Suprapubic skin (tissue), 4 donors: ENCODE results near the gene NSF.

ENCODE experiments used
- EP300 ChIP-seq: sonication (generic); formaldehyde crosslinking; IDR thresholded peaks from one replicate; pipeline ENCODE4 v1.6.1; 2017; ENCODE audit warnings: antibody characterized with exemption
- POLR2A ChIP-seq, 2 donors: fragments of 450-650 bp; IDR thresholded peaks; one replicate each; pipeline ENCODE4 v1.6.1; 2017; ENCODE audit warnings: antibody characterized with exemption in 2 of 2, mild to moderate bottlenecking in 2 of 2, moderate library complexity in 2 of 2
- POLR2AphosphoS5 ChIP-seq, 3 donors: sonication (generic); formaldehyde crosslinking; IDR thresholded peaks; one replicate each; pipeline ENCODE4 v1.6.1; 2017; ENCODE audit warnings: antibody characterized with exemption in 3 of 3
- TF ChIP-seq, protein P1 (sequence below), 2 donors: fragments of 200-600 bp in 1 of 2; fragments of 450-650 bp in 1 of 2; sonication (generic) in 1 of 2; IDR thresholded peaks; one replicate each; pipeline ENCODE4 v1.5.1; 2016 to 2019; ENCODE audit warnings: antibody characterized with exemption in 2 of 2, mild to moderate bottlenecking in 1 of 2, moderate library complexity in 1 of 2

DNA sequence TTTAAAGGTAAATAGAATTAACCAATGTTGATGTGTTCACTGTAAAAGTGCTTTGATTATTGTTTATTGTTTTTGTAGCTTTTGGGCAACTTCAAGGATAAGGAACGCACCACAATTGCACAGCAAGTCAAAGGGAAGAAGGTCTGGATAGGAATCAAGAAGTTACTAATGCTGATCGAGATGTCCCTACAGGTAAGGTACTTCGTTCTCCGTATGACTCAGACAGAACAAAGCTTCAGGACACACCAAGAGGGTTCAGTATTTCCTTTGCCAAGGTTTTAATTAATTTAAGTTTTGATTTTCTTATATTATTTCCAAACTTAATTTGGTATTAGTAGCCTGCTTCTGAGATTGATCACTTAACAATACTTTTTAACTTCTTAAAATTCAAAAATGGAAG, 161.0 kb downstream of the NSF start:
- TF ChIP-seq POLR2AphosphoS5 (IDR thresholded peaks at IDR 0.05): no peak
- no peak for TF ChIP-seq POLR2A (IDR thresholded peaks at IDR 0.05)
- TF ChIP-seq, protein P1, sequence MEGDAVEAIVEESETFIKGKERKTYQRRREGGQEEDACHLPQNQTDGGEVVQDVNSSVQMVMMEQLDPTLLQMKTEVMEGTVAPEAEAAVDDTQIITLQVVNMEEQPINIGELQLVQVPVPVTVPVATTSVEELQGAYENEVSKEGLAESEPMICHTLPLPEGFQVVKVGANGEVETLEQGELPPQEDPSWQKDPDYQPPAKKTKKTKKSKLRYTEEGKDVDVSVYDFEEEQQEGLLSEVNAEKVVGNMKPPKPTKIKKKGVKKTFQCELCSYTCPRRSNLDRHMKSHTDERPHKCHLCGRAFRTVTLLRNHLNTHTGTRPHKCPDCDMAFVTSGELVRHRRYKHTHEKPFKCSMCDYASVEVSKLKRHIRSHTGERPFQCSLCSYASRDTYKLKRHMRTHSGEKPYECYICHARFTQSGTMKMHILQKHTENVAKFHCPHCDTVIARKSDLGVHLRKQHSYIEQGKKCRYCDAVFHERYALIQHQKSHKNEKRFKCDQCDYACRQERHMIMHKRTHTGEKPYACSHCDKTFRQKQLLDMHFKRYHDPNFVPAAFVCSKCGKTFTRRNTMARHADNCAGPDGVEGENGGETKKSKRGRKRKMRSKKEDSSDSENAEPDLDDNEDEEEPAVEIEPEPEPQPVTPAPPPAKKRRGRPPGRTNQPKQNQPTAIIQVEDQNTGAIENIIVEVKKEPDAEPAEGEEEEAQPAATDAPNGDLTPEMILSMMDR (IDR thresholded peaks at IDR 0.05): no peak
- no peak for TF ChIP-seq EP300
